Thyroid gland (tissue), 4 donors: ENCODE data around the gene GJC2. TPM values are rescaled to one million over a fixed set of nuclear protein-coding genes. Genes with fewer than 3 reads are reported as not detected.

ENCODE experiments used
- DNase-seq, 2 donors: peaks; one replicate each; pipeline ENCODE4 v3.0.0-alpha.2; 2019
- H3K27ac ChIP-seq, 3 donors: fragments of 200-600 bp; sonication (generic); 1 replicate in 2 of 3; 2 replicates in 1 of 3; pipeline ENCODE4 v1.5.1; 2016 to 2019; ENCODE audit warnings: mild to moderate bottlenecking in 1 of 3, moderate library complexity in 1 of 3
- H3K27me3 ChIP-seq: fragments of 200-600 bp; sonication (generic); one replicate; pipeline ENCODE4 v1.5.1; 2019
- H3K36me3 ChIP-seq, 2 donors: fragments of 200-600 bp; sonication (generic); one replicate each; pipeline ENCODE4 v1.5.1; 2016 to 2019
- H3K4me1 ChIP-seq, 2 donors: fragments of 200-600 bp; sonication (generic); one replicate each; pipeline ENCODE4 v1.5.1; 2017 to 2019
- H3K4me3 ChIP-seq, 3 donors: fragments of 200-600 bp; sonication (generic); replicated peaks in 1 of 3; 1 replicate in 2 of 3; 2 replicates in 1 of 3; pipeline ENCODE4 v1.5.1; 2016; ENCODE audit warnings: mild to moderate bottlenecking in 1 of 3
- H3K9me3 ChIP-seq: fragments of 200-600 bp; sonication (generic); one replicate; pipeline ENCODE4 v1.5.1; 2017
- CTCF ChIP-seq, 6 experiments: fragments of 200-600 bp in 3 of 6; fragments of 450-650 bp in 3 of 6; sonication (generic) in 3 of 6; IDR thresholded peaks; one replicate each; pipeline ENCODE4 v1.5.1; 2016 to 2019; ENCODE audit warnings: antibody characterized with exemption in 6 of 6, mild to moderate bottlenecking in 2 of 6, inconsistent platforms in 1 of 6, moderate library complexity in 1 of 6
- POLR2A ChIP-seq, 2 donors: fragments of 450-650 bp; IDR thresholded peaks; one replicate each; pipeline ENCODE4 v1.6.1; 2017; ENCODE audit warnings: antibody characterized with exemption in 2 of 2, mild to moderate bottlenecking in 2 of 2, moderate library complexity in 1 of 2
- WGBS, 2 donors: methylation state at CpG; one replicate each; pipeline ENCODE4 v1.1.5; 2017; 5-methylcytosine and 5-hydroxymethylcytosine counted together
- intact Hi-C: fragments of 100-400 bp; cut with DNase I; formaldehyde crosslinking; loops from one replicate; pipeline ENCODE4 v1.15.1; 2023
- total RNA-seq, 4 donors: library from RNA; depleted of rRNA; stranded (reverse); fragments of >200 nt; gene quantifications; one replicate each; pipeline ENCODE4 v1.2.3, GENCODE V29; 2016

GJC2 gene
- total RNA-seq, 4 donors from 2014 or later = 2.1 to 14.0 (median 3.8) TPM

GRCh38 chr1:228112617-228113016 lies 37.1 kb upstream of the GJC2 start:
- H3K4me1 ChIP-seq = peaks cover 15 to 16% of the 10 kb centered on the region in 2 donors
- no peaks in the 10 kb centered on the region for H3K27me3 ChIP-seq
- H3K9me3 ChIP-seq = no peaks in the 10 kb centered on the region
- peaks cover 0 to under 1% of the 10 kb centered on the region in 2 donors for H3K36me3 ChIP-seq
- intact Hi-C loops = no loop called here
- H3K4me3 ChIP-seq = no peak overlapping the region
- no peak for DNase-seq
- TF ChIP-seq CTCF (IDR thresholded peaks at IDR 0.05) (no peak), POLR2A (IDR thresholded peaks at IDR 0.05) (no peak)
- 82 to 91% methylated on average over 1 of the region's 1 CpG for WGBS, 2 donors
- H3K27ac ChIP-seq = no peak overlapping the region

GRCh38 chr1:228114827-228115226 lies 34.9 kb upstream of the GJC2 start:
- H3K4me1 ChIP-seq = peaks cover 5% of the 10 kb centered on the region in 2 donors
- no peak overlapping the region for H3K27ac ChIP-seq
- no peak for DNase-seq
- intact Hi-C loops = no loop called here
- H3K36me3 ChIP-seq = no peaks in the 10 kb centered on the region
- 71 to 80% methylated on average over 3 of the region's 3 CpGs for WGBS, 2 donors
- no peaks in the 10 kb centered on the region for H3K27me3 ChIP-seq
- TF ChIP-seq CTCF (IDR thresholded peaks at IDR 0.05) = no peak
- no peak for TF ChIP-seq POLR2A (IDR thresholded peaks at IDR 0.05)
- H3K9me3 ChIP-seq = no peaks in the 10 kb centered on the region
- H3K4me3 ChIP-seq = no peak overlapping the region

GRCh38 chr1:228117335-228117734 lies 32.4 kb upstream of the GJC2 start:
- no peaks in the 10 kb centered on the region for H3K9me3 ChIP-seq
- no peaks in the 10 kb centered on the region for H3K4me1 ChIP-seq
- intact Hi-C loops = no loop called here
- no peak for DNase-seq
- H3K27ac ChIP-seq = no peak overlapping the region
- TF ChIP-seq CTCF (IDR thresholded peaks at IDR 0.05) = no peak
- TF ChIP-seq POLR2A (IDR thresholded peaks at IDR 0.05) = no peak
- H3K36me3 ChIP-seq = no peaks in the 10 kb centered on the region
- 94 to 96% methylated on average over 4 of the region's 4 CpGs for WGBS, 2 donors
- H3K27me3 ChIP-seq = no peaks in the 10 kb centered on the region
- no peak overlapping the region for H3K4me3 ChIP-seq

- Histone ChIP-seq H3K4me3 (no peak overlapping the region), H3K27me3 (no peaks in the 10 kb centered on the region), H3K9me3 (no peaks in the 10 kb centered on the region), H3K36me3 (no peaks in the 10 kb centered on the region), H3K27ac (no peak overlapping the region), H3K4me1 (no peaks in the 10 kb centered on the region)
- intact Hi-C loops = no loop called here
- TF ChIP-seq POLR2A (IDR thresholded peaks at IDR 0.05) (no peak), CTCF (IDR thresholded peaks at IDR 0.05) (no peak)
- WGBS, 2 donors = 66 to 80% methylated on average over 2 of the region's 2 CpGs
- DNase-seq = no peak
Observed at GRCh38 chr1:228118040-228118439, 31.7 kb upstream of the GJC2 start.

- Histone ChIP-seq H3K9me3 (no peaks in the 10 kb centered on the region), H3K27me3 (no peaks in the 10 kb centered on the region), H3K4me1 (no peaks in the 10 kb centered on the region), H3K4me3 (no peak overlapping the region), H3K27ac (no peak overlapping the region), H3K36me3 (no peaks in the 10 kb centered on the region)
- intact Hi-C loops = no loop called here
- no peak for TF ChIP-seq POLR2A (IDR thresholded peaks at IDR 0.05)
- no peak for TF ChIP-seq CTCF (IDR thresholded peaks at IDR 0.05)
- no peak for DNase-seq
- 52 to 71% methylated on average over 1 of the region's 1 CpG for WGBS, 2 donors
Observed at GRCh38 chr1:228120351-228120750, 29.4 kb upstream of the GJC2 start.
